Vein endothelial cell (primary cell): Measurements from ENCODE around the gene GPR17. TPM values are rescaled to one million over a fixed set of nuclear protein-coding genes. Genes with fewer than 3 reads are reported as not detected.

ENCODE experiments used
- total RNA-seq: library from RNA; depleted of rRNA; stranded (reverse); fragments of >200 nt; gene quantifications from 2 replicates; pipeline ENCODE4 v1.2.3, GENCODE V29; 2012

The GPR17 gene, protein sequence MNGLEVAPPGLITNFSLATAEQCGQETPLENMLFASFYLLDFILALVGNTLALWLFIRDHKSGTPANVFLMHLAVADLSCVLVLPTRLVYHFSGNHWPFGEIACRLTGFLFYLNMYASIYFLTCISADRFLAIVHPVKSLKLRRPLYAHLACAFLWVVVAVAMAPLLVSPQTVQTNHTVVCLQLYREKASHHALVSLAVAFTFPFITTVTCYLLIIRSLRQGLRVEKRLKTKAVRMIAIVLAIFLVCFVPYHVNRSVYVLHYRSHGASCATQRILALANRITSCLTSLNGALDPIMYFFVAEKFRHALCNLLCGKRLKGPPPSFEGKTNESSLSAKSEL
- not detected in 2 replicates for total RNA-seq

DNA sequence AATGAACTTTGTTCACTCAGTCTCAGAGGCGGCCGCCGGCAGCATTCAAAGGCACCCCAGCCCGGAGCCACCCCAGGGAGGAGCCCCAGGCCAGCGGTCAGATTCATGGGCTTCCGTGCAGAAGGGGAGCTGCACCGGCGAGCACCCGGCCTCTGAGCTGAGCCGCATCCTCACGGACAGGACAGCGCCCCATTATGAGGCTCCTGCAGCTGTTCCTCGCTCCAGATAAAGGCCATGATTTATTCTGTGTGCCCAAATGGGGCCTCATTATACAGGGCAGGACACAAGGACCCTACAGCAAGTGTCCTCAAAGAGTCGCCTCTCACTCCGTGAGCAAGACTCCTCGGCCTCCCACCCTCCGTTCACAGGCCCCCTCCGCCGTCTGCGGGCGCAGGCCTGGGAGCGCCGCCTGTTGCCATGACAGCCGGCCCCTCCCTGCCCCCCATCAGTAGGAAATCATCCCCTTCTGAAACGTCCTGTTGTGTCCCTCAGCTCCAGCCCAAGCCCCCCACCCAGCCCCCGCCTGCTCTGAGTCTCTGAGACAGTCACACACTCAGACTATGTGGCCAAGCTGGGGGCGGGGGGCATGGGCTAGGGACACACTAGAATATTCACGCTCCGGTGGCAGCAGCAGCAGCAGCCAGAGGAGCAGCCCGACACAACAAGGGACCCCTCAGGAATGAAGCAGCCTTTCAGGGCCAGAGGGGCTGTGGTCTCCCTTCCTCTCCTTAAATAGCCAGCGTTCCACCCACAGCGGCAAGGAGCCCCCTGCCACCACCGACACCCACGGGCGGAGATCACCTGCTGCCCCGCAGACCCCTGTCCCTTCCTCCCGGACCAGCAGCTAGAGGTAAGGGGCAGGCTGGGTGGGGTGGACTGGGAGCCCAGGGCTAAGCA is at the start of gene GPR17:
TSS of gene GPR17 (plus strand) at position 759 of the 897 bp plus-strand sequence. CDS start 4,583 bp downstream, outside the sequence.

DNA sequence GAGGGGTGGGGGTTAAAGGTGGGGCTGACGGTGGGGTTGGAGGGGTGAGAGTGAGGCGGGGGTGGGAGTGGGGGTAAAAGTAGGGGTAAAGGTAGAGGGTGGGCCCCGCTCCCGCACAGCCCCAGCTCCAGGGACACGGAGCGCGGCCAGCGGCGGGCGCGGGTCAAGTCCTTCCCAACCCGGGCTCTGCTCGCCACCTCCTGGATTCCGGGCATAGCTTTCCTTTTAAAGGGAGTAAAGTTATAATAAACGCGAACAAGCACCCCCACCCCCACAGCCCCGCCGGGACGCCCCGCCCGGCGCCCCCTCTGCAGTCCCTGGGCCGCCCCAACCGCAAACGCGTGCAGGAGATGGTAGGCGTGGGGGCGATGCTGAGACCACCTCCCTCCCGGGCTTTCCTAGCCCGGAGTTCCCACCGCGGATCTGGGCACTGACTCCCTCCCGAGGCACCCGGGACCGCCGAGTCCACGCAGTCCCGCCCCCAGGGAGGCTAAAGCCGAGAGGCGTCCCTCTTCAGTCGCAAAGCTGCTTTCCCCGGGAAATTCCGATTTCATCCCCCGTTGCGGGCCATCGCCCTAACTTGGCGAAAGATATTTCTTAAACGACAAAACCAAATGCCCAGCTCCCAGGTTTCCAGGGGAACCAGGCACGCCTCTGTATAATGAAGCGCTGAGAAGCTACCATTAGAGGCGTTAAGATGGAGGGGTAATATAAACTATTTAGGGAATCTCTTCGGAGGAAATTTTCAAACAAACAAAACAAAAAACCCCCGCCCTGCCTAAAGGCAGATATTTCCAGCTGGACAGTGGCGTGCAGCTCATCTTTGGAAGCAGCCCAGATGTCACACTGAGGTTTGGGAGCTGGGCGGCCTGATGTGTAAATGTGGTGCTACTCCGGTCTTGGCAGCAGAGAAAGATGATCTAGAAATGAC is 29.6 kb downstream of the GPR17 start, which contains the start of gene LIMS2:
TSS of gene LIMS2 (minus strand) at position 200 of the 931 bp plus-strand sequence. CDS start 506 bp downstream, outside the sequence.

DNA sequence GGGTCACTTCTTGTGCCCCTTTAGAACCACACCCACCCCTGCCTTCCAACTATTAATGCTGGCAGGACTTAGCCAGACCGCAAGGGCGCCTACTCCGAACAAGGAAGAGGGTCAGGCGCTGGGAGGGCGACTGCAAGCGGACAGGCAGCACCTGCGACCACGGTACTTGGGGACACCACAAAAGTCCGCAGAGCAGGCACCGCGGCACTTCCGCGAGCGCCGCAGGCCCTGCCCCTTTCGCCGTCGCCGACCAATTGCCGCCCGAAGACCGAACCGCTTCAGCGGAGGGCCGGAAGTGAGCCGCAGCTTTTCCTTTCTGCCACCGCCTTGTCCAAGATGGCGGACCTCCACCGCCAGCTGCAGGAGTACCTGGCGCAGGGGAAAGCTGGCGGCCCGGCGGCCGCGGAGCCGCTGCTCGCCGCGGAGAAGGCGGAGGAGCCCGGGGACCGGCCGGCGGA is 55.3 kb downstream of the GPR17 start, which contains the start of gene SFT2D3:
TSS of gene SFT2D3 (plus strand) at position 305 of the 458 bp plus-strand sequence. CDS start at position 337, 32 bp downstream.

Other genes with a start within 250 kb of the GPR17 start
- not detected in 2 replicates for gene PROC, start 227.7 kb upstream of the GPR17 start, total RNA-seq
- 36.6 and 38.4 TPM in 2 replicates for gene IWS1, start 119.7 kb upstream of the GPR17 start, total RNA-seq
- under 0.01 and 0.10 TPM in 2 replicates for gene MYO7B, start 110.5 kb upstream of the GPR17 start, total RNA-seq
- 14.6 and 19.6 TPM in 2 replicates for gene LIMS2, start 29.4 kb downstream of the GPR17 start, total RNA-seq
- gene SFT2D3, start 55.3 kb downstream of the GPR17 start, total RNA-seq = 5.2 TPM in 2 replicates
- 35.9 and 43.8 TPM in 2 replicates for gene WDR33, start 165.0 kb downstream of the GPR17 start, total RNA-seq
- gene POLR2D, start 212.0 kb downstream of the GPR17 start, total RNA-seq = 23.2 and 24.0 TPM in 2 replicates
- gene AMMECR1L, start 239.8 kb downstream of the GPR17 start, total RNA-seq = 18.9 and 23.5 TPM in 2 replicates